HUDEP-2 (cell line): Measurements from ENCODE around the gene DNHD1.

Experiments used
- DNase-seq, 76 experiments: peaks; one replicate each; lab custom pipeline; 2025; ENCODE audit not compliant: unreplicated experiment in 76 of 76; lab: John Stamatoyannopoulos, UW

DNHD1 gene

GRCh38 chr11:6561288-6561687 is 64.2 kb downstream of the DNHD1 start:
- DNase-seq: no peak

GRCh38 chr11:6563121-6563619 is 66.1 kb downstream of the DNHD1 start:
- DNase-seq: peak in 46 of 76 experiments; percentile 5 to 77 (median 36)

DNA sequence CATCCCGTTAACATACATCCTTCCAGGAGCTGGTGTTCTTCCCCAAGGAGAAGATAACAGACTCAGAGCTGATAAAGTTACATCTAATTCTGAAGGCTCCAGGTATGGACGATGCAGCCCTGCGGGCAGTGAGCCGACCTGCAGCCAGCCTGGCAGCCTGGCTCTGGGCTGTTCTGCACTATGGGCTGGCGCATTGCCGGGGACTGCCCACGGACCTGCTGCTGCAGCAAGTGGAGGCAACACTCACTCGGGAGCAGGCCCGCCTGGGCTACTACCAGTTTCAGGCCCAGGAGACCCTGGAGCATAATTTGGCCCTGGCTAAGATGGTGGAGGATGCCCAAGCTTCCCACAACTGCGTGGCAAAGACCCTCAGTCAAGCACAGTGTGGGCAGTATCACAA is 66.6 kb downstream of the DNHD1 start:
- DNase-seq: no peak

DNA sequence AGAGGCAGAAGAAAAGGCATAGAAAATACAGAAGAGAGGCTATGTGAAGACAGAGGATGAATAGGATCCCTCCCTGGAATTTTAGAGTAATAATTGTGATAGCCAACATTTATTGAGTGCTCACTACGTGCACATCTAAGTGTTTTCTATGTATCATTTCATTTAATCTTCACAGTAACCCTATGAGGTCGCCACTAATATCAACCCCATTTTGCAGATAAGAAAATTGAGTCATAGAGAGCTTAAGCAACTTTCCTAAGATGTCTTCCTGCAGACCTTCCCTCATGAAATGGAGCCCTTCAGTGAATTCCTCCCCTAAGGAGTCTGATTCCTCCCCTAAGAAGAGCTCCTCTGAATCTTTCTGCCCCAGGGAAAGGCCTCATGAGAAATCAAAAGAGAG is 68.2 kb downstream of the DNHD1 start:
- DNase-seq: no peak

GRCh38 chr11:6565988-6566703 is 69.1 kb downstream of the DNHD1 start:
- DNase-seq: no peak

DNA sequence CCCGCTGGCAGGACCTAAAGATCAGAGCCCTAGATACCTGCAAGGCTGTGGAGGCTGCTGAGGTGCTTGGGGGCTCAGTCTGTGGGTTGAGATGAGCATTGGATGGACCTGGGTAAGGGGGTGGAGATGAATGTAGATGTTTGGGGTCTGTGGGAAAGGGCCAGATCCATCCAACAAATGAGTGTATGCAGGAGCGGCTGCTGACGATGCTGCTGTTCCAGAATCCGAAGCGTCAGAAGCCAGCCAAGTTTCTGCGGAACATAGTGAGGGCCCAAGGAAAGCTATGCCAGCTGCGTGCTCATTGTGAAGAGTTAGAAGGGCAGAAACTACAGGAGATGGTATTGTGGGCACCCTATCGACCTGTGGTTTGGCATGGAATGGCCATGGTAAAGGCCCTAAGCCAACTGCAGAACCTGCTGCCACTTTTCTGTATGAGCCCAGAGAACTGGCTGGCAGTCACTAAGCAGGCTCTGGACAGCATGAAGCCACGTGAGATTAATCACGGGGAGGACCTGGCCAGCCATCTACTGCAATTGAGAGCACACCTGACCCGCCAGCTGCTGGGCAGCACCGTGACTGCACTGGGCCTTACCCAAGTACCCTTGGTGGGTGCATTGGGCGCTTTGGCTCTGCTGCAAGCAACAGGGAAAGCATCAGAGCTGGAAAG is 69.8 kb downstream of the DNHD1 start:
- no peak for DNase-seq

DNA sequence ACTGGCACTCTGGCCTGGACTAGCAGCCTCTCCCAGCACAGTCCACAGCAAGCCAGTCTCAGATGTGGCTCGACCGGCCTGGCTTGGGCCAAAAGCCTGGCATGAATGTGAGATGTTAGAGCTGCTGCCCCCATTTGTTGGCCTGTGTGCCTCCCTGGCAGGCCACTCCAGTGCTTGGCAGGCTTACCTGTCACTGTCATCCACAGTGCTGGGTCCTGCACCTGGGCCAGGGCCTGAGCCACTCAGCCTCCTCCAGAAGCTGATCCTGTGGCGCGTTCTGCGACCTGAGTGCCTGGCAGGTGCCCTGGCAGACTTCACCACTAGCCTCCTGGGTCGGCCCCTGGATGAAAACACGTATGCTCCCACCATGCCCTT is 70.3 kb downstream of the DNHD1 start:
- DNase-seq: no peak

DNA sequence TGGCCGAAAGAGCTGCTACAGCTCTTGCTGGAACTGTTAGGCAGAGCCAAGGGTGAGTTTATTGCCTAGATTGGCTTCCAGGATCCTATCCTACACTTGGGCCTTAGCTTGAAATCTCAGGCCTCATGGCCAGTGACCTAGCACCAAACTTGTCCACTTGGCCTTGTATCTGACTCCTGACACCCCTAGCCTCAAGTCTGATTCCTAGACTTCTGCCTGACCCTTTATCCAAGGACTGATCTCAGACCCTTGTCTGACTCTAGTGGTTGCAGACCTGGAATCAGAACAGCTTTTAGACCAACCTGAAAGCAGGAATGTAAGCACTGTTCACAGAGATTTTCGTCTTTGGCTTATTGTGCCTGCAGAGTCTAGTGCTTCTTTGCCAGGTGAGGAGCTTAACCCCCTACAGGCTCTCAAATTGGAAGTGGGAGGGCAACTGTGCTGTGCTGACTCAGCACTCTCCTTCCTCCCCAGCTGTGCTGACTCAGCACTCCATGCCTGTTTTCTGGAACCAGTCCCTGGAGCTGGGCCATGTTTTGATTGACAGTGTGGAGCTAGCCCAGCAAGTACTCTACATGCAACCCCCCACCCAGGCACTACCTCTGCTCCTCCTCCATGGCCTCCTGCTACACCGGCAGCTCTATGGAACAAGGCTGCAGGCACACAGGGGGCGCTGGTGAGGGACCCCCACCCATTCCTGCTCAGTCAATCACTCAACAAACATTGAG is 71.3 kb downstream of the DNHD1 start:
- DNase-seq: peak in 72 of 76 experiments; percentile 9 to 87 (median 62)

GRCh38 chr11:6569706-6570105 is 72.6 kb downstream of the DNHD1 start:
- DNase-seq: no peak

- DNase-seq: no peak
Measured at GRCh38 chr11:6570691-6571427, 73.8 kb downstream of the DNHD1 start.

DNA sequence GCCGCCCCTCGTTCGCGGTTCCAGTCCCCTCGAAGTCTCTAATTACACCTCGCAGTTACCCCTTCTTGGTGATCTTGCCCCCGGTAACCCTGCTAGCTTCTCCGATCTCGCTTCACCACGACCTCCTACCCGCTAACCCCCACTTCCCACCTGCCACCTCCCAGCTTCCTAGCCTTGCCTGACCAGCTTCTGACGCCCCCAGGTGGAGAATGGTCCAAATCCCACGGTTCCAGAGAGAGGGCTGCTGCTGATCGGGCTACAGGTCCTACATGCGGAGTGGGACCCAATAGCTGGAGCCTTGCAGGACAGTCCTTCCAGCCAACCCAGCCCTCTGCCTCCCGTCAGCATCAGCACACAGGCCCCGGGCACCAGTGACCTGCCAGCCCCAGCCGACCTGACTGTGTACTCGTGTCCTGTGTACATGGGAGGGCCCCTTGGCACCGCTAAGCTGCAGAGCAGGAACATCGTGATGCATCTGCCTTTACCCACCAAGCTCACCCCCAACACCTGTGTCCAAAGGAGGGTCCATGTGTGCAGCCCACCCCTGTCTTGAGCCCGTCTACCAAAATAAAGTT is 74.4 kb downstream of the DNHD1 start:
- DNase-seq: no peak

DNA sequence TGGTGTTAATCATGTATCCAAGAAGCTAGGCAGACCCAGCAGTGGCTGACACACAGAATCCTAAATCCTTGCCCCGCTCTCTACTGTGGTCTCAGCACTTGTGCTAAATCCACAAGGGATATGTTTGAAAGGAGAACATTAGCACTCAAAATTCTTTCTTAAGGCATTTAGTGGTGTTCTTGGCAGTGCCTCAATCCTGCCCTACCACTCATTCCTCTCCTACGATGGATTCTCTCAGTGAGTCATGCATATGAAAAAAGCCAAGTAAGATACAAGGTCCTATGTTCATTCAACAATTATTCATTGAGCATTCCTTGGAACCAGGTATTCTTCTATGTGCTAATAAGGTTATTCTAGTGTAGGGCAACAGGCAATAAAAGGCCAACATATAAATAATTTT is 75.1 kb downstream of the DNHD1 start:
- no peak for DNase-seq

DNA sequence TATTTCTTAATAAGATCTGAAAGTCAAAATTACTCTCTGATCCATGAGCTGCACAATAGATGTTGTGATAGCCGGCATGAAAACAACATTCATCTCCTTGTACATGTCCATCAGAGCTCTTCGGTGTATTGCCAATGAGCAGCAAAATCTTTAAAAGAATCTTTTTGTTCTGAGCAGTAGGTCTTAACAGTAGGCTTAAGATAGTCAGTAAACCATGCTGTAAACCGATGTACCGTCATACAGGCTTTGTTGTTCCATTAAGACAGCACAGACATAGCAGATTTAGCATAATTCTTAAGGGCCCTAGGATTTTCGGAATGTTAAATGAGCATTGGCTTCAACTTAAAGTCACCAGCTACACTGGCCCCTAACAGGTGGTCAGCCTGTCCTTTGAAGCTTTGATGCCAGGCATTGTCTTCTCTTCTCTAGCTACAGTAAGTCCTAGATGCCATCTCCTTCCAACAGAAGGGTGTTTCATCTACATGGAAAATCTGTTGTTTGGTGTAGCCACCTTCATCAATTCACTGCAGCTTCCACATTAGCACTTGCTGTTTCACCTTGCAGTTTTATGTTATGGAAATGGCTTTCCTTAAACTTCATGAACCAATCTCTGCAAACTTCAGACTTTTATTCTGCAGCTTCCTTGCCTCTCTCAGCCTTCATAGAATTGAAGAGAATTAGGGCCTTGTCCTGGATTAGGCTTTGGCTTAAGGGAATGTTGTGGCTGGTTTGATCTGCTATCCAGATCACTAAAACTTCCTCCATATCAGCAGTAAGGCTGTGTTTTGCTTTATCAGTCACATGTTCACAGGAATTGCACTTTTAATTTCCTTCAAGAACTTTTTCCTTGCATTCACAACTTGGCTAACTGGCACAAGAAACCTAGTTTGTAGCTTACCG is 78.0 kb downstream of the DNHD1 start:
- DNase-seq: no peak

- peak in 28 of 76 experiments; percentile 5 to 56 (median 18) for DNase-seq
Measured at GRCh38 chr11:6576471-6577373, 79.6 kb downstream of the DNHD1 start.

DNA sequence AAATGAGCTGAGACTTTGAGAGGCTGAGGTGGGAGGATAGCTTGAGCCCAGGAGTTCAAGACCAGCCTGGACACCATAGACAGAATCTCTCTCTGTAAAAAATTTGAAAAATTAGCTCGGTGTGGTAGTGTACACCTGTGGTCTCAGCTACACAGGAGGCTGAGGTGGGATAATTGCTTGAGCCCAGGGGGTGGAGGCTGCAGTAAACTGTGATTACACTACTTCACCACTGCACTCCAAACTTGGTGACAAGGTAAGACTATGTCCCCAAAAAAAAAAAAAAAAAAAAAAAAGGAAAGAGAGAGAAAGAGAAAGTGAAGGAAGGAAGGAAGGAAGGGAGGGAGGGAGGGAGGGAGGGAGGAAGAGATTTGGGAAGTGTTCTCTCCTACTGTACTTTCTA is 81.1 kb downstream of the DNHD1 start:
- no peak for DNase-seq

GRCh38 chr11:6579681-6580080 is 82.6 kb downstream of the DNHD1 start:
- DNase-seq: no peak

DNA sequence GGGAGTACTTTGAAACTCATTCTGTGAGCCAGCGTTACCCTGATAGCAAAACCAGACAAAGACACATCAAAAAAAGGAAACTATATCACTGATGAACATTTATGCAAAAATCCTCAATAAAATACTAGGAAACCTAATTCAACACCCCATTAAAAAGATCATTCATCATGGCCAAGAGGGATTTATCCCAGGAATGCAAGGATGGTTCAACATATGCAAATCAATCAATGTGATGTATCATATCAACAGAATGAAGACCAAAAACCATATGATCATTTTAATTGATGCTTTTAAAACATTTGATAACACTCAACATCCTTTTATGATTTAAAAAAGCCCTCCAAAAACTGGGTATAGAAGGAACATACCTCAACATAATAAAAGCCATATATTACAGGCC is 86.5 kb downstream of the DNHD1 start:
- DNase-seq: no peak

- DNase-seq: no peak
Measured at GRCh38 chr11:6584528-6584927, 87.4 kb downstream of the DNHD1 start.
